ENCODE data around the gene SPATS2.
"Not testable (repeated sequence)": the region's sequence is repeated elsewhere in the genome, so short reads cannot be mapped to it uniquely, and the experiment has no call there.

SPATS2 gene

GRCh38 chr12:49525942-49526341 lies 158.7 kb downstream of the SPATS2 start:
- FAIRE-seq = no peak

GRCh38 chr12:49527361-49528130 lies 160.3 kb downstream of the SPATS2 start:
- no peak for FAIRE-seq

GRCh38 chr12:49529414-49529813 lies 162.2 kb downstream of the SPATS2 start:
- FAIRE-seq = no peak

GRCh38 chr12:49531745-49532144 lies 164.5 kb downstream of the SPATS2 start:
- FAIRE-seq = no peak

- no peak for FAIRE-seq
Measured at GRCh38 chr12:49533331-49533730, 166.1 kb downstream of the SPATS2 start.

GRCh38 chr12:49534122-49534521 lies 166.9 kb downstream of the SPATS2 start:
- FAIRE-seq = not testable (repeated sequence)

GRCh38 chr12:49534731-49535278 lies 167.5 kb downstream of the SPATS2 start:
- FAIRE-seq = no peak

- no peak for FAIRE-seq
Measured at GRCh38 chr12:49535921-49536525, 168.8 kb downstream of the SPATS2 start.

GRCh38 chr12:49536526-49537071 lies 169.3 kb downstream of the SPATS2 start:
- no peak for FAIRE-seq

GRCh38 chr12:49537231-49537751 lies 170.0 kb downstream of the SPATS2 start:
- no peak for FAIRE-seq

- no peak for FAIRE-seq
Measured at GRCh38 chr12:49537752-49538509, 170.7 kb downstream of the SPATS2 start.

- no peak for FAIRE-seq
Measured at GRCh38 chr12:49538510-49539403, 171.5 kb downstream of the SPATS2 start, which contains the start of gene KCNH3. KCNH3 (plus strand) TSS chr12:49539030; CDS start chr12:49539417, 387 bp downstream.

GRCh38 chr12:49539406-49540228 lies 172.4 kb downstream of the SPATS2 start:
- no peak for FAIRE-seq

- FAIRE-seq = no peak
Measured at GRCh38 chr12:49540229-49541139, 173.2 kb downstream of the SPATS2 start.

GRCh38 chr12:49541140-49541861 lies 174.0 kb downstream of the SPATS2 start:
- no peak for FAIRE-seq

GRCh38 chr12:49541911-49542505 lies 174.7 kb downstream of the SPATS2 start:
- no peak for FAIRE-seq

- no peak for FAIRE-seq
Measured at GRCh38 chr12:49542592-49543160, 175.4 kb downstream of the SPATS2 start.
